ENCODE measurements around the gene SYNC.
A peak's percentile ranks its signal among the peaks of the same experiment; 100 is the strongest.
"Not testable (repeated sequence)": the region's sequence is repeated elsewhere in the genome, so short reads cannot be mapped to it uniquely, and the experiment has no call there.

Gene SYNC

DNA sequence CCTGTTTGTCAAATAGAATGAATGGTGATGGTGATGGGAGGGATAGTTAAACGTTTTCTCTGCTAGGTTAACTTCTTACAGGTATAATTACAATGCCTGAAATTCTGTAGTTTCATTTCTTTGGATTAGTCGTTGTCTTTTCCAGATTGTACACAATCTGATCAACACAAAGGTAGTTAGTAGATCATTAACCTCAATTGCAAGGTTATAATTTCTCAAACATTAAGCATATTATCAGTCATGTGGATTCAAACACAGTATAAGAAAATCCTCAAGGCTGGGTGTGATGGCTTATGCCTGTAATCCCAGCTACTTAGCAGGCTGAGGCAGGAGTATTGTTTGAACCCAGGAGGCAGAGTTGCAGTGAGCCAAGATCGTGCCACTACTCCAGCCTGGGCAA, 20.6 kb downstream of the SYNC start:
- ChIA-PET CTCF (no interaction called here), POLR2A (no interaction called here)
- Histone ChIP-seq H3K4me1 (ENCODE audit: control extremely low read depth in 1 of 4, control insufficient read depth in 4 of 4, insufficient read depth in 4 of 4, low read length in 3 of 4) (peaks cover 0 to 2% (median 0%) of the 10 kb centered on the region in 4 experiments), H3K36me3 (ENCODE audit: control insufficient read depth in 4 of 4, insufficient read depth in 4 of 4, low read length in 3 of 4) (peaks cover 30 to 81% (median 65%) of the 10 kb centered on the region in 4 experiments), H3K27me3 (replicated peaks in 2 of 5; ENCODE audit: control insufficient read depth in 4 of 5, insufficient read depth in 5 of 5, low read length in 4 of 5) (no peaks in the 10 kb centered on the region), H3K4me3 (ENCODE audit: control insufficient read depth in 1 of 7, extremely low read depth in 1 of 7, insufficient read depth in 4 of 7, low read depth in 2 of 7, low read length in 6 of 7) (no peak overlapping the region), H3K9me3 (ENCODE audit: control extremely low read depth in 1 of 5, control insufficient read depth in 4 of 5, insufficient read depth in 2 of 5, low read depth in 1 of 5, low read length in 4 of 5) (no peaks in the 10 kb centered on the region), H3K27ac (ENCODE audit: insufficient read depth in 1 of 2, low read depth in 1 of 2, low read length in 2 of 2, poor library complexity in 1 of 2, severe bottlenecking in 2 of 2) (no peak overlapping the region)
- 100% methylated on average over 1 of the region's 3 CpGs for WGBS (ENCODE audit: insufficient coverage)
- no peak for DNase-seq

DNA sequence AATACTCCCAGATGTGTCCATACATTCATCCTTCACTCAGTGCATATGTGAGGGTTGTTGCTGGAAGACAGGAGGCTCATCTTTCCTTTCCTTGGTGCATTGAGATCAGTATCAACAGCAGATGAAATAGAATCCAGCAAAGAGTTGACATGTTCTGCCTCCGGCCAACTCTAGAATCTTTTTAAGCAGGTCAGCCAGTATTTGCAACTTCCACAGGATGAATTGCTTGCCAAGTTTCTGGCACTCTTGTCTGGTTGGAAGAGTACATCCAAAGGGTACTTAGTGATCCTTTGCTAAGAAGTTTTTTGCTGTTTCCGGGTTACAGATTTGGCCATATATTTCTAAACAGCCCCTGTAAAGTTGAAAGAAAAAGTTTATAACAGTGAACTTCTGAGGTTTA, 21.1 kb downstream of the SYNC start:
- DNase-seq, result no peak
- CTCF ChIA-PET, result no interaction called here
- Histone ChIP-seq H3K4me1 (ENCODE audit: control extremely low read depth in 1 of 4, control insufficient read depth in 4 of 4, insufficient read depth in 4 of 4, low read length in 3 of 4) (peaks cover 0 to 2% (median 0%) of the 10 kb centered on the region in 4 experiments), H3K36me3 (ENCODE audit: control insufficient read depth in 4 of 4, insufficient read depth in 4 of 4, low read length in 3 of 4) (peaks cover 28 to 83% (median 67%) of the 10 kb centered on the region in 4 experiments), H3K4me3 (ENCODE audit: control insufficient read depth in 1 of 7, extremely low read depth in 1 of 7, insufficient read depth in 4 of 7, low read depth in 2 of 7, low read length in 6 of 7) (no peak overlapping the region), H3K27ac (ENCODE audit: insufficient read depth in 1 of 2, low read depth in 1 of 2, low read length in 2 of 2, poor library complexity in 1 of 2, severe bottlenecking in 2 of 2) (no peak overlapping the region), H3K27me3 (replicated peaks in 2 of 5; ENCODE audit: control insufficient read depth in 4 of 5, insufficient read depth in 5 of 5, low read length in 4 of 5) (no peaks in the 10 kb centered on the region), H3K9me3 (ENCODE audit: control extremely low read depth in 1 of 5, control insufficient read depth in 4 of 5, insufficient read depth in 2 of 5, low read depth in 1 of 5, low read length in 4 of 5) (no peaks in the 10 kb centered on the region)
- 100% methylated on average over 1 of the region's 2 CpGs for WGBS (ENCODE audit: insufficient coverage)
- POLR2A ChIA-PET, result no interaction called here

DNA sequence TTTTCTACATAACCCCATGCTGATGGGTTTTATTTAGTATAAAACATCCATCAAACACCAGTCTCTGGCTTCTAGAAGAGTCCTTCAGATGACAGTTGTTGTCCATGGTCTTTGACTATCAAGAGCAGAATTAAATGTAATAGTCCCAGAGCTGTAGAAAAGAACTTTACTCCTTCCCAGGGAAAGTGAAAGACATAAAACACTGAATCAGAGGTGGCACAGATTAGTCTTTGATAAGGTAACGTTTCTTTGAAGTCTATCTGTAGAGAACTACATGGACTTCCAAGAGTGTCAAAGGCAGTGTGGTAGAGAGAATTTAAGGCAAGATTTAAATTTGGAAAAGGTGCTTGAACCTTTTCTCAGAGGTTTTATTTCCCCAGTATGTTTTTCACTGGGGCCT, 21.9 kb downstream of the SYNC start:
- Histone ChIP-seq H3K27ac (ENCODE audit: insufficient read depth in 1 of 2, low read depth in 1 of 2, low read length in 2 of 2, poor library complexity in 1 of 2, severe bottlenecking in 2 of 2) (peak overlapping the region in 1 of 2 experiments; percentile 60), H3K4me1 (ENCODE audit: control extremely low read depth in 1 of 4, control insufficient read depth in 4 of 4, insufficient read depth in 4 of 4, low read length in 3 of 4) (peaks cover 0 to 2% (median 0%) of the 10 kb centered on the region in 4 experiments), H3K36me3 (ENCODE audit: control insufficient read depth in 4 of 4, insufficient read depth in 4 of 4, low read length in 3 of 4) (peaks cover 25 to 82% (median 66%) of the 10 kb centered on the region in 4 experiments), H3K4me3 (ENCODE audit: control insufficient read depth in 1 of 7, extremely low read depth in 1 of 7, insufficient read depth in 4 of 7, low read depth in 2 of 7, low read length in 6 of 7) (no peak overlapping the region), H3K27me3 (replicated peaks in 2 of 5; ENCODE audit: control insufficient read depth in 4 of 5, insufficient read depth in 5 of 5, low read length in 4 of 5) (no peaks in the 10 kb centered on the region), H3K9me3 (ENCODE audit: control extremely low read depth in 1 of 5, control insufficient read depth in 4 of 5, insufficient read depth in 2 of 5, low read depth in 1 of 5, low read length in 4 of 5) (no peaks in the 10 kb centered on the region)
- CTCF ChIA-PET, result no interaction called here
- WGBS (ENCODE audit: insufficient coverage), result 100% methylated on average over 1 of the region's 1 CpG
- POLR2A ChIA-PET, result no interaction called here
- no peak for DNase-seq

DNA sequence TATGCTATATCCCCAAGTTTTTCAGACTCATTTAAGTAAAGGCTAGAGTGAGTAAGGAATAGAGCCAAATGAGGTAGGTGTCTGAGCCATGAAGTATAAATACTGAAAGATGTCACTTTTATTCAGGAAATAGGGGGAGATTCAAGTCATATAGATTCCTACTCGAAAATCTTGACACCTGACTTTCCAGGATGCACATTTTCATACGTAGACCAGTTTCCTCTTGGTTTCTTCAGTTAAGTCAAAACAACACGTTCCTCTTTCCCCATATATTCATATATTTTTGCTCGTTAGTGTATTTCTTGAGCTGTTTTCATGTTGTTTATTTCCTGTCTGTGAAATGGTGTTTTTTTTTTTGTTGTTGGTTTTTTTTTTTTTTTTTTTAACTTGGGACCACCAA, 22.6 kb downstream of the SYNC start:
- DNase-seq, result peak; percentile 15 to 90 (median 82)
- H3K4me3 ChIP-seq (ENCODE audit: control insufficient read depth in 1 of 7, extremely low read depth in 1 of 7, insufficient read depth in 4 of 7, low read depth in 2 of 7, low read length in 6 of 7); H3K9me3 ChIP-seq (ENCODE audit: control extremely low read depth in 1 of 5, control insufficient read depth in 4 of 5, insufficient read depth in 2 of 5, low read depth in 1 of 5, low read length in 4 of 5); POLR2A ChIA-PET; H3K4me1 ChIP-seq (ENCODE audit: control extremely low read depth in 1 of 4, control insufficient read depth in 4 of 4, insufficient read depth in 4 of 4, low read length in 3 of 4); H3K27me3 ChIP-seq (replicated peaks in 2 of 5; ENCODE audit: control insufficient read depth in 4 of 5, insufficient read depth in 5 of 5, low read length in 4 of 5): not testable (repeated sequence)
- Histone ChIP-seq H3K36me3 (ENCODE audit: control insufficient read depth in 4 of 4, insufficient read depth in 4 of 4, low read length in 3 of 4) (peaks cover 22 to 80% (median 62%) of the 10 kb centered on the region in 4 experiments), H3K27ac (ENCODE audit: insufficient read depth in 1 of 2, low read depth in 1 of 2, low read length in 2 of 2, poor library complexity in 1 of 2, severe bottlenecking in 2 of 2) (peak overlapping the region; percentile 6 to 60)
- WGBS (ENCODE audit: insufficient coverage), result no CpG with 5 or more reads among the region's 4 CpGs
- CTCF ChIA-PET, result interaction anchor here (0.7 kb wide), 1 partner anchor 8 kb away, joined by 3 read pairs; no protein-coding TSS in a partner anchor

DNA sequence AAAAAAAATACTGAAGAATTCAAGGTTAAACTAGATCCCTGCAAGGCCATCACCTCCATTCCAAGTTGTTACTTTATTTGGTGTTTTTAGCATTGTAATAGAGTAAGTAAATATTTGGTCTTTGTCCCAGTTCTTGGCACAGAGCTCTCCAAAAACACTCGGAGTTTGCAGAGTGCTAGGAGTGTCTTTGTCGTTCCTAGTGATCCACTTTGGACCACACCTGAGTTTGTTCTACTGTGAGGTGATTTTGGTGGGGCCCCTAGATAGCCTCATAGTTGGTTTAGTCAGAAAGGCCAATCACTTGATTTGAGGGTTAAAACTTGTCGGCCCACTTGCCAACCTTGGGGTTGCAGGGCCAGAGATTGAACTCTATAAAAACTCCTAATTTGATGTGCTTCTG, 25.6 kb downstream of the SYNC start:
- Histone ChIP-seq H3K36me3 (ENCODE audit: control insufficient read depth in 4 of 4, insufficient read depth in 4 of 4, low read length in 3 of 4) (peaks cover 22 to 75% (median 63%) of the 10 kb centered on the region in 4 experiments), H3K4me1 (ENCODE audit: control extremely low read depth in 1 of 4, control insufficient read depth in 4 of 4, insufficient read depth in 4 of 4, low read length in 3 of 4) (peaks cover 0 to 2% (median 0%) of the 10 kb centered on the region in 4 experiments), H3K27ac (ENCODE audit: insufficient read depth in 1 of 2, low read depth in 1 of 2, low read length in 2 of 2, poor library complexity in 1 of 2, severe bottlenecking in 2 of 2) (no peak overlapping the region), H3K9me3 (ENCODE audit: control extremely low read depth in 1 of 5, control insufficient read depth in 4 of 5, insufficient read depth in 2 of 5, low read depth in 1 of 5, low read length in 4 of 5) (no peaks in the 10 kb centered on the region), H3K4me3 (ENCODE audit: control insufficient read depth in 1 of 7, extremely low read depth in 1 of 7, insufficient read depth in 4 of 7, low read depth in 2 of 7, low read length in 6 of 7) (no peak overlapping the region), H3K27me3 (replicated peaks in 2 of 5; ENCODE audit: control insufficient read depth in 4 of 5, insufficient read depth in 5 of 5, low read length in 4 of 5) (no peaks in the 10 kb centered on the region)
- ChIA-PET POLR2A (no interaction called here), CTCF (interaction anchor here (0.5 to 1.5 kb wide), 2 partner anchors 14 to 28 kb away, joined by 3 read pairs; no protein-coding TSS in a partner anchor)
- 100% methylated on average over 2 of the region's 3 CpGs for WGBS (ENCODE audit: insufficient coverage)
- DNase-seq, result no peak

DNA sequence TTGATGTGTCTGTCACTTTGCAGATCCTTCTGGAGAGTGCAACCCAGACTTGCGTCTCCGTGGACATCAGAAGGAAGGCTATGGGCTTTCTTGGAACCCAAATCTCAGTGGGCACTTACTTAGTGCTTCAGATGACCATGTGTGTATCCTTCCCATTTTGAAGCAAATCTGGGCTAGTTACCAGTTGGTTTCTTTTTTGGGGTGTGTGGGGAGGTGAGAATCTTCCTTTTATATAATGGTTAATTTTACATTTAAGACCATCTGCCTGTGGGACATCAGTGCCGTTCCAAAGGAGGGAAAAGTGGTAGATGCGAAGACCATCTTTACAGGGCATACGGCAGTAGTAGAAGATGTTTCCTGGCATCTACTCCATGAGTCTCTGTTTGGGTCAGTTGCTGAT, 33.9 kb downstream of the SYNC start:
- WGBS (ENCODE audit: insufficient coverage), result 100% methylated on average over 2 of the region's 5 CpGs
- peaks cover 26 to 92% (median 63%) of the 10 kb centered on the region in 4 experiments for H3K36me3 ChIP-seq (ENCODE audit: control insufficient read depth in 4 of 4, insufficient read depth in 4 of 4, low read length in 3 of 4)
- CTCF ChIA-PET; H3K27me3 ChIP-seq (replicated peaks in 2 of 5; ENCODE audit: control insufficient read depth in 4 of 5, insufficient read depth in 5 of 5, low read length in 4 of 5); H3K4me1 ChIP-seq (ENCODE audit: control extremely low read depth in 1 of 4, control insufficient read depth in 4 of 4, insufficient read depth in 4 of 4, low read length in 3 of 4); H3K9me3 ChIP-seq (ENCODE audit: control extremely low read depth in 1 of 5, control insufficient read depth in 4 of 5, insufficient read depth in 2 of 5, low read depth in 1 of 5, low read length in 4 of 5); H3K27ac ChIP-seq (ENCODE audit: insufficient read depth in 1 of 2, low read depth in 1 of 2, low read length in 2 of 2, poor library complexity in 1 of 2, severe bottlenecking in 2 of 2); POLR2A ChIA-PET; H3K4me3 ChIP-seq (ENCODE audit: control insufficient read depth in 1 of 7, extremely low read depth in 1 of 7, insufficient read depth in 4 of 7, low read depth in 2 of 7, low read length in 6 of 7); DNase-seq: not testable (repeated sequence)

DNA sequence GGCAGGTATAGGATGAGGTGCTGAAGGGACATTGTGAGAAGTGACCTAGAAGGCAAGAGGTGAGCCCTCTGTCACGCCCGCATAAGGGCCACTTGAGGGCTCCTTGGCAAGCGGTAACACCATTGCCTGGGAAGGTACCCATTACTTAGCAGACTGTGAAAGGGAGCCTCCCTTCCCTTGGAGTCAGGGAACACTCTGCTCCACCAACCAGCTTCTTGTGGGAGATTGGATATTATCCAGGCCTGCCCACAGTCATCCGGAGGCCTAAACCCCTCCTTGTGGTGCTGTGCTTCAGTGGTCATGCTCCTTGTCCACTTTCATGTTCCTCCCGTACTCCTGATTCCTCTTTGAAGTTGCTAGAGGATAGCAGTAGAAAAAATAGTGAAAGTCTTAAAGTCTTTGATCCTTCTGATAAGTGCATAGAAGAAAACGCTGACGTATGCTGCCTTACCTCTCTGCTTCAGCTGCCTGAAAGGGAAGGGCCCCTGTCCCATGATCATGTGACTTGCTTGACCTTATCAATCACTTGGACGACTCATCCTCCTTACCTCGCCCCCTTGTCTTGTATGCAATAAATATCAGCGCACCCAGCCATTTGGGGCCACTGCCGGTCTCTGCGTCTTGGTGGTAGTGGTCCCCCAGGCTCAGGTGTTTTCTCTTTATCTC, 35.5 kb downstream of the SYNC start:
- DNase-seq, result no peak
- H3K36me3 ChIP-seq (ENCODE audit: control insufficient read depth in 4 of 4, insufficient read depth in 4 of 4, low read length in 3 of 4), result peaks cover 26 to 90% (median 59%) of the 10 kb centered on the region in 4 experiments
- ChIA-PET CTCF (no interaction called here), POLR2A (no interaction called here)
- 92% methylated on average over 11 of the region's 12 CpGs for WGBS (ENCODE audit: insufficient coverage)
- no peaks in the 10 kb centered on the region for H3K9me3 ChIP-seq (ENCODE audit: control extremely low read depth in 1 of 5, control insufficient read depth in 4 of 5, insufficient read depth in 2 of 5, low read depth in 1 of 5, low read length in 4 of 5)
- no peaks in the 10 kb centered on the region for H3K27me3 ChIP-seq (replicated peaks in 2 of 5; ENCODE audit: control insufficient read depth in 4 of 5, insufficient read depth in 5 of 5, low read length in 4 of 5)
- no peak overlapping the region for H3K4me3 ChIP-seq (ENCODE audit: control insufficient read depth in 1 of 7, extremely low read depth in 1 of 7, insufficient read depth in 4 of 7, low read depth in 2 of 7, low read length in 6 of 7)
- H3K27ac ChIP-seq (ENCODE audit: insufficient read depth in 1 of 2, low read depth in 1 of 2, low read length in 2 of 2, poor library complexity in 1 of 2, severe bottlenecking in 2 of 2), result no peak overlapping the region
- H3K4me1 ChIP-seq (ENCODE audit: control extremely low read depth in 1 of 4, control insufficient read depth in 4 of 4, insufficient read depth in 4 of 4, low read length in 3 of 4), result no peaks in the 10 kb centered on the region

Measured in common myeloid progenitor, CD34-positive (primary cell).